DND-41 (cell line): Measurements from ENCODE around the gene LRRN2.

ENCODE experiments used
- CTCF ChIP-seq: IDR thresholded peaks from 2 replicates; pipeline ENCODE4 v1.5.1; 2012; ENCODE audit warnings: borderline replicate concordance, low read length, moderate library complexity, mild to moderate bottlenecking; ENCODE audit not compliant: poor library complexity, severe bottlenecking; ENCODE audit errors: extremely low read depth
- EZH2 ChIP-seq: IDR thresholded peaks from 3 replicates; pipeline ENCODE4 v1.6.1; 2012; ENCODE audit warnings: borderline replicate concordance, low read depth, mild to moderate bottlenecking, moderate library complexity, low read length, inconsistent platforms; ENCODE audit not compliant: severe bottlenecking

GRCh38 chr1:204673909-204674649 is 11.5 kb downstream of the LRRN2 start:
- no peak for TF ChIP-seq CTCF
- TF ChIP-seq EZH2, result no peak
